Measurements from ENCODE around the gene TDRD9. TPM values are rescaled to one million over a fixed set of nuclear protein-coding genes. Genes with fewer than 3 reads are reported as not detected.

Gene TDRD9
- total RNA-seq, 2 experiments from 2014 or later = 1.2 to 1.6 TPM

DNA sequence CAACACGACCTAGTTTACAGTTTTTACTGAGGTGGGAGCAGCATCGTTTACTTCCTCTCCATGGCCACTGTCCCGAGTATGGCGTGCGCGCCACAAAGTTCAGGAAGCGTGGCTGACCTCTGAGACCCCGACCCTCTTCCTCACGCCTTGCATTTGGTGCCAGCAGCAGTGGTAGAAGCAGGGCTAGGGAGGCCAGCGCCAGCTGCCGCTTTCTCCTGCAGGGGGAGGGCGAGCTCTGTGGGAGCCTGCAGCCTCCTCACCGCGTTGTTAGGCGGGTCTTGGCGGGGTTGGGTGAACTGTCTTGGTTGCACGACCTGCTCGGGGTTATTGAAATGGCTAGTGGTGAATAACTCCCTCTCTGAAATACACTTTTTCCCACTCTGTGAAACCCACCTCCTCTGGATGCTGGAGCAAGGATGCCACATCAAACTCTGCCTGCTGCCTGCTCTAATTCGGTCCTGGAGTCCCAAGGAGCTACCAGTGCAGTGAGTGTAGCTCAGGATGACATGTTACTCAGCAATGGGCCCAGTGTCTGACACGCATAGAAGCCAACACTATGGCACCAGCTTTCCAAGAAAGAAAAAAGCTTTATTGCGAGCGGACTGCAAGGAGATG, 22.3 kb upstream of the TDRD9 start:
- intact Hi-C loops (cut with micrococcal nuclease) = no loop called here
- CTCF ChIA-PET = interaction anchor here (0.6 to 1.6 kb wide), 6 partner anchors 8 to 362 kb away, joined by 3 to 11 read pairs (median 4); a partner anchor contains a TSS
- no peak overlapping the region for H3K4me3 Mint-ChIP-seq
- no peak overlapping the region for H3K27ac Mint-ChIP-seq
- no peaks in the 10 kb centered on the region for H3K27me3 Mint-ChIP-seq
- H3K4me1 Mint-ChIP-seq (ENCODE audit: low read depth) = peaks cover 27% of the 10 kb centered on the region
- TF ChIP-seq, protein P1, sequence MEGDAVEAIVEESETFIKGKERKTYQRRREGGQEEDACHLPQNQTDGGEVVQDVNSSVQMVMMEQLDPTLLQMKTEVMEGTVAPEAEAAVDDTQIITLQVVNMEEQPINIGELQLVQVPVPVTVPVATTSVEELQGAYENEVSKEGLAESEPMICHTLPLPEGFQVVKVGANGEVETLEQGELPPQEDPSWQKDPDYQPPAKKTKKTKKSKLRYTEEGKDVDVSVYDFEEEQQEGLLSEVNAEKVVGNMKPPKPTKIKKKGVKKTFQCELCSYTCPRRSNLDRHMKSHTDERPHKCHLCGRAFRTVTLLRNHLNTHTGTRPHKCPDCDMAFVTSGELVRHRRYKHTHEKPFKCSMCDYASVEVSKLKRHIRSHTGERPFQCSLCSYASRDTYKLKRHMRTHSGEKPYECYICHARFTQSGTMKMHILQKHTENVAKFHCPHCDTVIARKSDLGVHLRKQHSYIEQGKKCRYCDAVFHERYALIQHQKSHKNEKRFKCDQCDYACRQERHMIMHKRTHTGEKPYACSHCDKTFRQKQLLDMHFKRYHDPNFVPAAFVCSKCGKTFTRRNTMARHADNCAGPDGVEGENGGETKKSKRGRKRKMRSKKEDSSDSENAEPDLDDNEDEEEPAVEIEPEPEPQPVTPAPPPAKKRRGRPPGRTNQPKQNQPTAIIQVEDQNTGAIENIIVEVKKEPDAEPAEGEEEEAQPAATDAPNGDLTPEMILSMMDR (IDR thresholded peaks at IDR 0.05) = peak; percentile 12
- H3K36me3 Mint-ChIP-seq (ENCODE audit: low read depth) = peaks cover 4% of the 10 kb centered on the region
- ATAC-seq = peak; percentile 29
- DNase-seq = peak; percentile 50
- POLR2A ChIA-PET = interaction anchor here (0.8 to 1.4 kb wide), 2 partner anchors 33 to 55 kb away, joined by 3 read pairs; no protein-coding TSS in a partner anchor
- no peaks in the 10 kb centered on the region for H3K9me3 Mint-ChIP-seq

DNA sequence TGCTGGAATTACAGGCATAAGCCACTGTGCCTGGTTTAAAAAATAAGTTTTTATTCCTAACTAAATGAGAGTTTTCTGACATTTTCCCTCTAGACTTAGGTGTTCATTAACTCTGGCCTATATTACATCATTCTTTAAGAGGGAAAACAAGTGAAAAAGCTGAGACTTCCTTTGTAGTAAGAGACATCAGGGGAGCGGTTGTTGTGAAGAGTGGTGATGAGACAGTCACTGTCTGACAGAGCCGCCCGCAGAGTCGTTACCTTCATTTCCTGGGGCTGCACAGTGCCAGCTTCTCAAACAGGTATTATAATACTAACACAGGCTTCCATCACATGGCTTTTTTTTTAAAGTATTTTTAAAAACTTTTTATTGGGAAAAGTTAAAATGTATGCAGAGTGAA, 19.7 kb upstream of the TDRD9 start:
- DNase-seq = peak; percentile 53
- Mint-ChIP-seq H3K36me3 (ENCODE audit: low read depth) (peaks cover 4% of the 10 kb centered on the region), H3K9me3 (no peaks in the 10 kb centered on the region), H3K4me1 (ENCODE audit: low read depth) (peaks cover 24% of the 10 kb centered on the region), H3K4me3 (no peak overlapping the region), H3K27me3 (no peaks in the 10 kb centered on the region), H3K27ac (peak overlapping the region; percentile 80)
- POLR2A ChIA-PET = interaction anchor here (0.6 to 1.3 kb wide), 2 partner anchors 12 to 937 kb away, joined by 4 read pairs; a partner anchor contains a TSS
- ATAC-seq = peak; percentile 67
- TF ChIP-seq, protein P1 (IDR thresholded peaks at IDR 0.05) = no peak
- intact Hi-C loops (cut with micrococcal nuclease) = no loop called here
- CTCF ChIA-PET = interaction anchor here (0.6 to 4.2 kb wide), 8 partner anchors 8 to 390 kb away, joined by 3 to 57 read pairs (median 3); no protein-coding TSS in a partner anchor

DNA sequence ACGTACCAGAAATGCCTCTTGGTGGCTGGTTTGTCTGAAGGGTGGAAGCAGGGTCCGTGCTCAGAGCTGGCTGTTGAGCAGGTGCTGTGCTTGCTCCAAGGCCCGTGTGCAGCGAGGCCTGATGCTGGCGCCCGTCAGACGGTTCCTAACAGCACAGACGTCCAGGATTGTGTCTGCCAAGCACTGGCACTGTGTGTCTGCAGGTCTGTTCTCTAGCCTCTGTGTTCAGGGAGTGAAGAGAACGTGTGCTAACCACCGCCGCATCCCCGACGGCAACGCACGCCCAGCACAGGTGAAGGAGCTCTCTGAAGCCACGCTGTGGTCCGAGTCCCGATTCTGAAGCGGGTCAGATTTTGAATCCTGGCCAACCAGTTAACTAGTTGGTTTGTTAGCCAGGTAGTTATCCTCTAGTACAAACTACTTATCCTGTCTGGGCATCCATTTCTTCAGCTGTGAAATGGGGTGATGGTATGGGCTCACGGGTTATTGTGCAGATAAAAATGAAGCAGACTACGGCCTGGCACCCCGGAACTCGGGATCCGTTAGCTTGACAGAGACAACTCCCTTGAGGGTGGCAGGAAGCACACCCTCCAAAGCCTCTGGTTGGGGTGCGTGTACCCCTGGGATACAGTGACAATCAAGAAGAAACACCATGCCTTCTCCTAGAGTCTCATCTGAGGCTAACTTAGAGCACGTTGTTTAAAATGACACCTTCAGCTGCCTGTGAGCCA, 18.6 kb upstream of the TDRD9 start:
- no peak for DNase-seq
- intact Hi-C loops (cut with micrococcal nuclease) = loop anchor here (2.0 kb wide), 1 partner anchor 101 kb away; no protein-coding TSS in a partner anchor
- Mint-ChIP-seq H3K9me3 (no peaks in the 10 kb centered on the region), H3K4me3 (no peak overlapping the region), H3K27ac (peak overlapping the region; percentile 71), H3K27me3 (no peaks in the 10 kb centered on the region), H3K4me1 (ENCODE audit: low read depth) (peaks cover 24% of the 10 kb centered on the region), H3K36me3 (ENCODE audit: low read depth) (peaks cover 5% of the 10 kb centered on the region)
- TF ChIP-seq, protein P1 (IDR thresholded peaks at IDR 0.05) = no peak
- POLR2A ChIA-PET = interaction anchor here (1.1 to 1.3 kb wide), 2 partner anchors 11 kb away, joined by 4 read pairs; a partner anchor contains a TSS
- no peak for ATAC-seq
- CTCF ChIA-PET = interaction anchor here (0.7 to 4.2 kb wide), 29 partner anchors 9 to 252 kb away, joined by 3 to 57 read pairs (median 4); partner anchors contain the start of gene RD3L

DNA sequence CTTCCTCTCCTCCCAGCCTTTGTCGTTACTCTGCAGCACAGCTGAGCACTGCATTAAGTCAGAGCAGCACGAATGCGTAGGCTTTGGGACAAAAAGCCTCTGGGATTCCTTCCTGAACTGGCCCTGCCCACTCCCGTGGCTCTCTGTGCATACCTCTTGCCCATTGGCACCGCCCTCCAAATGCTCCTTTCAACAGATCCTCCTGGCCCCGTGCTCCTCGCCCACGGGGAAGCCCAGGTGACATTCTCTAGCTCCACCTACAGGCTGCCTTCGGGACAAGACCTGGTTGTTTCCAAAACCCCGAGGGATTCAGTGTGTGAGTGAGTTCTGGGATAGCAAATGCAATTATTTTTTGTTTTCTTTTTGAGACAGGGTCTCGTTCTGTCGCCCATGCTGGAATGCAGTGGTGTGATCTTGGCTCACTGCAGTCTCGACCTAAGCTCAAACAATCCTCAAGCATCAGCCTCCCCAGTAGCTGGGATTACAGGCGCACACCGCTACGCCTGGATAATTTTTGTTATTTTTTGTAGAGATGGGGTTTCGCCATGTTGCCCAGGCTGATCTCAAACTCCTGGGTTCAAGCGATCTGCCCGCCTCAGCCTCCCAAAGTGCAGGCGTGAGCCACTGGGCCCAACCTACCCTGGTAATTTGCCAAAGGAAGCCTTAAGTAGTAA, 17.9 kb upstream of the TDRD9 start:
- H3K27me3 Mint-ChIP-seq = no peaks in the 10 kb centered on the region
- peaks cover 24% of the 10 kb centered on the region for H3K4me1 Mint-ChIP-seq (ENCODE audit: low read depth)
- intact Hi-C loops (cut with micrococcal nuclease) = loop anchor here (2.0 kb wide), 1 partner anchor 102 kb away; no protein-coding TSS in a partner anchor
- no peaks in the 10 kb centered on the region for H3K9me3 Mint-ChIP-seq
- H3K27ac Mint-ChIP-seq = peak overlapping the region; percentile 71
- peak overlapping the region; percentile 22 for H3K4me3 Mint-ChIP-seq
- CTCF ChIA-PET = interaction anchor here (0.7 to 4.2 kb wide), 29 partner anchors 9 to 253 kb away, joined by 3 to 57 read pairs (median 4); partner anchors contain the start of gene RD3L
- peak; percentile 90 for ATAC-seq
- DNase-seq = peak; percentile 84
- TF ChIP-seq, protein P1 (IDR thresholded peaks at IDR 0.05) = peak; percentile 83
- peaks cover 8% of the 10 kb centered on the region for H3K36me3 Mint-ChIP-seq (ENCODE audit: low read depth)
- POLR2A ChIA-PET = interaction anchor here (0.7 to 1.1 kb wide), 2 partner anchors 9 to 10 kb away, joined by 4 read pairs; no protein-coding TSS in a partner anchor

Data from activated CD8-positive, alpha-beta T cell treated with anti-CD3 and anti-CD28 coated beads for 36 hours (primary cell).